Psoas muscle (tissue), 8 donors: Measurements from ENCODE around the gene SLC25A44. TPM values are rescaled to one million over a fixed set of nuclear protein-coding genes. Genes with fewer than 3 reads are reported as not detected.

Experiments used
- ATAC-seq, 4 donors: fragments of 200-7000 bp; cut with Tn5 transposase; one replicate each; pipeline ENCODE4 v1.9.1; 2020; ENCODE audit warnings: moderate library complexity in 3 of 4, mild to moderate bottlenecking in 2 of 4
- DNase-seq, 2 donors: peaks; one replicate each; pipeline ENCODE4 v3.0.0-alpha.2; 2020
- H3K27ac ChIP-seq: fragments of 200-600 bp; one replicate; pipeline ENCODE4 v1.8.0; 2022
- H3K27me3 ChIP-seq, 3 donors: fragments of 200-600 bp in 1 of 3; one replicate each; pipeline versions ENCODE4 v1.6.1 to v1.8.0; 2013 to 2022; ENCODE audit warnings: low read length in 2 of 3, mild to moderate bottlenecking in 2 of 3, moderate library complexity in 1 of 3; ENCODE audit not compliant: insufficient read depth in 3 of 3
- H3K36me3 ChIP-seq, 2 donors: fragments of 200-600 bp in 1 of 2; one replicate each; pipeline versions ENCODE4 v1.6.1 to v1.8.0; 2013 to 2022; ENCODE audit warnings: low read depth in 1 of 2, mild to moderate bottlenecking in 1 of 2, moderate library complexity in 1 of 2; ENCODE audit not compliant: insufficient read depth in 1 of 2
- H3K4me1 ChIP-seq: fragments of 200-600 bp; one replicate; pipeline ENCODE4 v1.8.0; 2022
- H3K4me3 ChIP-seq: fragments of 200-600 bp; one replicate; pipeline ENCODE4 v1.8.0; 2022; ENCODE audit warnings: mild to moderate bottlenecking
- H3K9me3 ChIP-seq: fragments of 200-600 bp; one replicate; pipeline ENCODE4 v1.8.0; 2022
- WGBS, 3 donors: extraction: QIAGEN DNeasy Blood & Tissue Kit; methylation state at CpG; one replicate each; pipeline versions ENCODE4 v1.1.6 to v1.1.7; 2013; 5-methylcytosine and 5-hydroxymethylcytosine counted together
- intact Hi-C, 2 donors: fragments of 100-400 bp; cut with DNase I; formaldehyde crosslinking; loops; one replicate each; pipeline versions ENCODE4 v1.11.0 to v1.14.2; 2022
- polyA plus RNA-seq, 3 donors: library from polyadenylated mRNA; stranded (reverse); fragments of 200-250 nt; gene quantifications; one replicate each; pipeline ENCODE4 v1.2.3, GENCODE V29; 2013
- total RNA-seq, 4 donors: library from RNA; stranded (reverse); fragmentation: NEBNext Ultra II Directional in 2 of 4; extraction: Animal tissue kit (Norgen Biotek cat#: 25700) in 2 of 4; gene quantifications; one replicate each; pipeline versions ENCODE4 v1.2.1 to v1.2.4, GENCODE V29; 2021 to 2023
- TF ChIP-seq, protein P1 (sequence below): fragments of 200-600 bp; IDR thresholded peaks from one replicate; pipeline ENCODE4 v1.8.0; 2022; ENCODE audit warnings: antibody characterized with exemption
- donor health status: healthy with polysubstance abuse.
- donor health status: DM: no; HTN: no; CAD: no; lungs with moderate emphysema.
- donor health status: Bipolar disorder and iron deficiency.
- donor health status: healthy.
- donor health status: DM: yes; HTN: yes; CAD: no.
- donor health status: DM: no; HTN: no; CAD: no.
- donor health status: DM: no; HTN: no; CAD: no.
- donor health status: DM: yes; HTN: yes; CAD: no.

Gene SLC25A44
- total and polyA plus RNA-seq, 7 donors = 11.2 to 40.3 (median 21.1) TPM

- WGBS, 3 donors = 81 to 85% (median 83%) methylated on average over 5 of the region's 5 CpGs
These were observed 5.0 kb downstream of the SLC25A44 start for GRCh38 chr1:156198831-156199349.

GRCh38 chr1:156200044-156200443 lies 6.1 kb downstream of the SLC25A44 start:
- Histone ChIP-seq H3K4me3 (no peak overlapping the region), H3K9me3 (no peaks in the 10 kb centered on the region), H3K4me1 (peaks cover 20% of the 10 kb centered on the region), H3K27ac (no peak overlapping the region), H3K27me3 (no peaks in the 10 kb centered on the region), H3K36me3 (peaks cover 14 to 54% of the 10 kb centered on the region in 2 donors)
- ATAC-seq = no peak
- WGBS, 3 donors = 91 to 94% (median 93%) methylated on average over 8 of the region's 8 CpGs
- intact Hi-C loops = no loop called here
- TF ChIP-seq, protein P1, sequence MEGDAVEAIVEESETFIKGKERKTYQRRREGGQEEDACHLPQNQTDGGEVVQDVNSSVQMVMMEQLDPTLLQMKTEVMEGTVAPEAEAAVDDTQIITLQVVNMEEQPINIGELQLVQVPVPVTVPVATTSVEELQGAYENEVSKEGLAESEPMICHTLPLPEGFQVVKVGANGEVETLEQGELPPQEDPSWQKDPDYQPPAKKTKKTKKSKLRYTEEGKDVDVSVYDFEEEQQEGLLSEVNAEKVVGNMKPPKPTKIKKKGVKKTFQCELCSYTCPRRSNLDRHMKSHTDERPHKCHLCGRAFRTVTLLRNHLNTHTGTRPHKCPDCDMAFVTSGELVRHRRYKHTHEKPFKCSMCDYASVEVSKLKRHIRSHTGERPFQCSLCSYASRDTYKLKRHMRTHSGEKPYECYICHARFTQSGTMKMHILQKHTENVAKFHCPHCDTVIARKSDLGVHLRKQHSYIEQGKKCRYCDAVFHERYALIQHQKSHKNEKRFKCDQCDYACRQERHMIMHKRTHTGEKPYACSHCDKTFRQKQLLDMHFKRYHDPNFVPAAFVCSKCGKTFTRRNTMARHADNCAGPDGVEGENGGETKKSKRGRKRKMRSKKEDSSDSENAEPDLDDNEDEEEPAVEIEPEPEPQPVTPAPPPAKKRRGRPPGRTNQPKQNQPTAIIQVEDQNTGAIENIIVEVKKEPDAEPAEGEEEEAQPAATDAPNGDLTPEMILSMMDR = no peak
- DNase-seq = no peak

More at GRCh38 chr1:156198831-156199349, 5.0 kb downstream of the SLC25A44 start:
- Histone ChIP-seq H3K4me3 (no peak overlapping the region), H3K36me3 (peaks cover 14 to 54% of the 10 kb centered on the region in 2 donors), H3K27me3 (no peaks in the 10 kb centered on the region), H3K4me1 (peaks cover 26% of the 10 kb centered on the region), H3K27ac (no peak overlapping the region), H3K9me3 (no peaks in the 10 kb centered on the region)
- no peak for ATAC-seq
- no peak for DNase-seq
- intact Hi-C loops = no loop called here
- TF ChIP-seq, protein P1 = no peak

DNA sequence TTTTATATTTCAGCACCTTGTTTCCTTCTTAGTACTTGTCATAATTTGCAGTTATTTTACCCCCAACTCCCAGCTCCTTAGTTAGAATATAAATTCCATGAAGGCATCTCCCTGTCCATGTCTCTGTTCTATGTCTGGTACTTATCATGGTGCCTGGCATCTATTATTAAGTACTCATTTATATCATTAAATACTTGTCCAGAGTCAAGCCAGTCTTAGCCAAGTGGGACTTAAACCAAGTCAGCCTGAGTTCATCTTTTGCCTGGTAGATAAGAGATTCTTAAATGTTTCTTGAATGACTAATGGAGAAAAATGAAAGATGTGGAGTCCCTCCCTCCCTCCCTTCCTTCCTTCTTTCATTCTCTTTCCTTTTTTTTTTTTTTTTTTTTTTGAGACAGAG lies 9.4 kb downstream of the SLC25A44 start:
- no peaks in the 10 kb centered on the region for H3K9me3 ChIP-seq
- ATAC-seq (no peak), DNase-seq (no peak)
- H3K4me3 ChIP-seq = no peak overlapping the region
- H3K27me3 ChIP-seq = no peaks in the 10 kb centered on the region
- no peaks in the 10 kb centered on the region for H3K4me1 ChIP-seq
- TF ChIP-seq, protein P1 = no peak
- H3K27ac ChIP-seq = no peak overlapping the region
- peaks cover 6 to 60% of the 10 kb centered on the region in 2 donors for H3K36me3 ChIP-seq
- intact Hi-C loops = no loop called here

DNA sequence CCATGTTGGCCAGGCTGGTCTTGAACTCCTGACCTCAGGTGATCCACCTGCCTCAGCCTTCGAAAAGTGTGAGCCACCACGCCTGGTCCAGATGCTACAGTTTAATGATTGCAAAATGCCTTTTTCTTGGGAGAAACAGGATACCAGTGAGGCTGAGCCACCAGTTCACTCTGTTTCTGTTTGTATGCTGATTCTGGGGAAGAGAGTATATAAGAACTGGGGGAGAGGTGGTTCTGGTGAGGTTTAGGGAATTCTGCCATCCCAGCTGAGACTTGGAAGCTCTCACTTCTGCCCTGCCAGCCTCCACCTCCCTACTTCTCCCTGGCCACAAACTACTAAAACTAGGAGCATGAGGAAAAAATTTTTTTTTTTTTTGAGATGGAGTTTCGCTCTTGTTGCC lies 10.8 kb downstream of the SLC25A44 start:
- Histone ChIP-seq H3K27ac (no peak overlapping the region), H3K4me1 (no peaks in the 10 kb centered on the region), H3K4me3 (no peak overlapping the region), H3K9me3 (no peaks in the 10 kb centered on the region), H3K36me3 (peaks cover 6 to 70% of the 10 kb centered on the region in 2 donors), H3K27me3 (no peaks in the 10 kb centered on the region)
- TF ChIP-seq, protein P1 = no peak
- intact Hi-C loops = no loop called here
- ATAC-seq = no peak
- DNase-seq = no peak
- 92 to 95% (median 94%) methylated on average over 3 of the region's 3 CpGs for WGBS, 3 donors

GRCh38 chr1:156211243-156211642 lies 17.3 kb downstream of the SLC25A44 start:
- H3K36me3 ChIP-seq = peaks cover 5 to 59% of the 10 kb centered on the region in 2 donors
- H3K9me3 ChIP-seq = no peaks in the 10 kb centered on the region
- peaks cover 10% of the 10 kb centered on the region for H3K4me1 ChIP-seq
- ATAC-seq = no peak
- no peak for DNase-seq
- WGBS, 3 donors = 90 to 94% (median 91%) methylated on average over 3 of the region's 3 CpGs
- H3K27ac ChIP-seq = no peak overlapping the region
- intact Hi-C loops = loop anchor here in 1 of 2 donors (5.0 kb wide), 1 partner anchor 49 kb away; no protein-coding TSS in a partner anchor
- no peak overlapping the region for H3K4me3 ChIP-seq
- TF ChIP-seq, protein P1 = no peak
- H3K27me3 ChIP-seq = no peaks in the 10 kb centered on the region
